ENCODE results near the gene TMEM130.
"Not testable (repeated sequence)": the region's sequence is repeated elsewhere in the genome, so short reads cannot be mapped to it uniquely, and the experiment has no call there.

Gene TMEM130

DNA sequence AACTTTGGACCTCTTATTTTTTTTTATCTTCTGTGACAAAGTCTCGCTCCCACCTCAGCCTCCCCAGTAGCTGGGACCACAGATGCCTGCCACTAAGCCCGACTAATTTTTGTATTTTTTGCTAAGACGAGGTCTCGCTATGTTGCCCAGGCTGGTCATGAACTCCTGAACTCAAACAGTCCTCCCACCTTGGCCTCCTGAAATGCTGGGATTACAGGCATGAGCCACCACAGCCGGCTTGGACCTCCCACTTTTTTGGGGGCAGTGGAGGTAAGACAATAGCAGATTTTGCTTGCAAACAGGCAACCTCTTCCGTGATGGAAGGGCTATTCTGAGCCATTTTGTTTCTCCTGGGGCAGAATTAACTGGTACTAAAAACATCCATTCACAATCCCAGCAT is 7.3 kb upstream of the TMEM130 start:
- no peak for DNase-seq

- DNase-seq: no peak
These were observed 5.7 kb upstream of the TMEM130 start for GRCh38 chr7:98875501-98875900.

DNA sequence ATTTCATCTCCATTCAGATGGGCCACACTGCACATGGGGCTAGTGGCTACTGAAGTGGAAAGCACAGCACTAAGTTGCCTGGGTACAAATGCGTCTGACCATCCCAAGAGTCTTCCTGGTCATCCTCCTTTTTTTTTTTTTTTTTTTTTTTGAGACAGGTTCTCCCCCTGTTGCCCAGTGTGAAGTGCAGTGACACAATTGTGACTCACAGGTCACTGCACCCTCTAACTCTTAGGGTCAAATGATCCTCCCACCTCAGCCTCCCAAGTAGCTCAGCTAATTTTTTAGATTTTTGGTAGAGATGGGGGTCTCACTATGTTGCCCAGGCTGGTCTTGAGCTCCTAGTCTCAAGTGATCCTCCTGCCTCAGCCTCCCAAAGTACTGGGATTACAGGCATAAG is 5.1 kb upstream of the TMEM130 start:
- DNase-seq: no peak

- not testable (repeated sequence) for DNase-seq
These were observed 3.8 kb upstream of the TMEM130 start for GRCh38 chr7:98873610-98874009.

DNA sequence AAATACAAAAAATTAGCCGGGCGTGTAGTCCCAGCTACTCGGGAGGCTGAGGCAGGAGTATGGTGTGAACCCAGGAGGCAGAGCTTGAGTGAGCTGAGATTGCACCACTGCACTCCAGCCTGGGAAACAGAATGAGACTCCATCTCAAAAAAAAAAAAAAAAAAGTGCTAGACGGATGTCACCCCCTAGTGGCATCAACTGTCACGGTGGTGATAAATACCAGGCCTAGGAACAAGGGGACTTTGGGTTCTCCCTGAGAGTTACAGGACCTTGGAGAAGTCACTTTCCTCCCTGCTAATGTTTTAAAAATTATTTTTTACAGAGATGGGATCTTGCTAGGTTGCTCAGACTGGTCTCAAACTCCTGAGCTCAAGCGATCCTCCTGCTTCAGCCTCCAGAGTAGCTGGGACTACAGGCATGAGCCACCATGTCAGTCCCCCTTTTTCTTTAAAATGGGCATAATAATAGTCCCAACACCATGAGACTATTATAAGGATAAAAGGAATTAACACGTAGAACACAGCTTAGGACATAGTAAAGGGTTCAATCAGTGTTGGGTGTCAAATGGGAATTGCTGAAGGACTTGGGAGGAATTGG is 2.6 kb upstream of the TMEM130 start:
- DNase-seq: no peak

DNA sequence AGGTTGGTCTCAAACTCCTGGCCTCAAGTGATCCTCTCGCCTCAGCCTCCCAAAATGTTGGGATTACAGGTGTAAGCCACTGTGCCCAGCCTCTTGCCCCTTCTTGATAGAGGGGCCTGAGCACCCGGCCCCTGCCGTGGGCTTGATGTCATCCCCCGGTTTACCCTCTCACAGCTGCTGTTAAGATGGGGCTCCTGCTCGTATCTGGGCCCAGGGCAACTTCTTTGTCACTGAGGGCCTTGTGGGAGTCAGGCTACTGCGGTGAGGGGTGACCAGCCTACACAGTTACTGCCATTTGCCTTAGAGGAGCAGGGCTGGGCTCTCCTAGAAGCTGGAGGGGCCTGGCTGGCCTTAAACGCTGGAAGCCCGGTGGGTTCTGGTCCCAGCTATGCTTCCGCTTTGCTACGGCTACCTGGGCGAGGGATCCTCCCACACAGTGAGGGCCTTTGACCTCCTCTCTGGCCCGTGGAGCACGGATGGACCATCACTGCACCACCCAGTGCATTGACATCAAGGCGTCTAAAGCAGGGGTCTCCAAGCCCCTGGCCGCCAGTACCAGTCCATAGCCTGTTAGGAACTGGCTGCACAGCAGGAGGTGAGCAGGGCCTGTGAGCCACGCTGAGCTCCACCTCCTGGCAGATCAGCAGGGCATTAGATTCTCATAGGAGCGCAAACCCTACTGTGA is 1.1 kb upstream of the TMEM130 start:
- DNase-seq: no peak

DNA sequence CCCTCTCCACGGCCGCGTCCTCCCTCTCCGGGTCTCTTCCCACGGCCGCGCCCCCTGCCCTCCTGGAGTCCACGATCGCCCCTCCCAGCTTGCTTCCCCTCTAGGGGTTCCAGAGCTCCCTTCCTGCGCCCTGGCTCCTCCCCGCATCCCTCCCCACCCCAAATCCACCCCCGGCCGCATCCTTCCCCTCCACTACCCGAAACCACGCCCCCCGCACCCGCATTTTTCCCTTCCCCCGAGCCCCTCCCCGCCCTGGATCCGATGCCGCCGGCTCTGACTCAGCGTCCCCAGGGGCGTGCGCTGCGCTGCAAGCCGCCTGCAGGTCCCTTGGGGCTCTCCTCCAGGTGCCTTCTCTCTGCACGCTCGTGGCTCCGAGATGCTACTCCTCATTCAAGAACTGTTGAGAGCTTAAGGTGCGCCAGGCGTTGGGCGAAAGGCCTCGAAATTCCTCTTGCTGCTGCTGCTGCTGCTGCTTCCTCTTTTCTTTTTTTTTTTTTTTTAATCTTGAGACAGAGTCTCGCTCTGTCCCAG is 372 bp upstream of the TMEM130 start:
- DNase-seq: peak; percentile 67

DNA sequence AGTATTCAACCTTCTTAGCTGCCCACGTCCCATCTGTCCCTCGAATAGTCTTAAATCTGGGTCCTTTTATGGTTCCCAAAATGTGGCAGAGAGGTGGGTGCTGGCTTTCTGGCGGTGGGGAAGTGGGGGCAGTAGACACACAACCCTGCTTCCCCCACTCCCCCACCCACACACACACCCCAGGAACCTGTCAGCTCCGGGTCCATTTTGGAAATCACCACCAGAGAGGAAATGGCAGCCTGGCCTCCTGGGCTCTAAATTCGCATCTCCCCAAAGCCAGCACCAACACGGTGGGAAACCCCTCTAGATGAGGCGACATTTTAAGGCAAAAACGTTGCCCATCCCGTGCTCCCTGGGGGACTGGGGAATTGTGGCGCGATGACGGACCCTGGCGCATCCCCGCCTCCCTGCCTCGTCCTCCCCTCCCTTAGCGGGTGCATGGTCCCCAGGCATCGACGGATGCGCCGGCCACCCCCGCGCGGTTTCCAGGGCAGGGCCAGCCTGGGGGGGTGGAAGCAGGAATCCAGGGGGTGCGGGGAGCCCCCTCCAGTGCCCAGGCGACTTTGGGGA is 702 bp downstream of the TMEM130 start:
- DNase-seq: no peak

GRCh38 chr7:98868450-98868849 is 1.4 kb downstream of the TMEM130 start:
- DNase-seq: no peak

- no peak for DNase-seq
These were observed 3.0 kb downstream of the TMEM130 start for GRCh38 chr7:98866765-98867164.

GRCh38 chr7:98866351-98866750 is 3.5 kb downstream of the TMEM130 start:
- DNase-seq: no peak

DNA sequence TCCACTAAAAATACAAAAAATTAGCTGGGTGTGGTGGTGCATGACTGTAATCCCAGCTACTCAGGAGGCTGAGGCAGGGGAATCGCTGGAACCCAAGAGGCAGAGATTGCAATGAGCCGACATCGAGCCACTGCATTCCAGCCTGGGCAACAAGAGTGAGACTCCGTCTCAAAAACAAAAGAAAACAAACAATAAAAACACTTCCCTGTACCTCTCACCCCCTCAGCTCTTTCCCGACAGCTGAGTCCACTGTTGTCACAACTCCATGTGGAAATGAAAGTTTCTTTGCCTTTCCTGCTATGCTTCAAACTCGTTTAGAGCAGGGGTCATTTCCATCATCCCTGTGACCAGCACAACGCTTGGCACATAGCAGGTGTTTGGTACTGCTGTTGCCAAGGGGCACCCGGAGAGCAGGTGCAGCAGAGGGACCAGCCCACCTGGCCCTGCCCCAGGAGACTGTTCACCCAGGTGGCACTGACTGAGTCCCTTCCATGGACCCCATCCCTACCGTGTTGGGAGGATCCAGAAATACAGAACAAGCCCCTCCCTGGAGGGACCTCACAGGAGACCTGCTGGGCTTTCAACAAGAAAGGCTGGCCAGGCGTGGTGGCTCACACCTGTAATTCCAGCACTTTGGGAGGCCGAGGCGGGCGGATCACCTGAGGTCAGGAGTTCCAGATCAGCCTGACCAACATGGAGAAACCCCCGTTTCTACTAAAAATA is 4.9 kb downstream of the TMEM130 start:
- DNase-seq: no peak

DNA sequence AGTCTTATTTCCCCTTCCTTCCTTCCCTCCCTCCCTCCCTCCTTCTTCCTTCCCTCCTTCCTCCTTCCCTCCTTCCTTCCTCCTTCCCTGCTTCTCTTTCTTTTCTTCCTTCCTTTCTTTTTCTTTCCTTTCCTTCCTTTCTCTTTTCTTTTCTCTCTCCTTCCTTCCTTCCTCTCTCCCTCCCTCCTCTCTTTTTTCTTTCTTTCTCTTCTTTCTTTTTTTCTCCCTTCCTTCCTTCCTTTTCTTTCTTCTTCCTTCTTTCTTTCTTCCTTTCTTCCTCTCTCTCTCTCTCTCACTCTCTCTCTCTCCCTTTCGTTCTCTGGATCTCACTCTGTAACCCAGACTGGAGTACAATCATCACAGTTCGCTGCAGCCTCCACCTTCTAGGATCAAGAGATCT is 6.2 kb downstream of the TMEM130 start:
- no peak for DNase-seq

- no peak for DNase-seq
These were observed 6.9 kb downstream of the TMEM130 start for GRCh38 chr7:98862716-98863420.

DNA sequence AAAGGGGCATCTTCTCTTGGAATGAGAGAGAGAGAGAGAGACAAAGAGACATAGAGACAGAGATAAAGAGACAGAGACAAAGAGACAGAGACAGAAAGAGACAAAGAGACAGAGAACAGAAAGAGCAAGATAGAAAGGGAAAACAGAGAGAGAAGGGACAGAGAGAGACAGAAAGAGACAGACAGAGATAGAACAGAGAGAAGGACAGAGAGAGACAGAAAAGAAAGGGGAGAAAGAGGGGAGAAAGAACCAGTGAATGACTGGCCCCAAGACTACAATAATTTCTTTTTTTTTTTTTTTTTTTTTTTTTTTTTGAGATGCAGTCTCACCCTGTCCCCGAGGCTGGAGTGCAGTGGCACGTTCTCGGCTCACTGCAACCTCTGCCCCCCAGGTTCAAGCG is 7.6 kb downstream of the TMEM130 start:
- no peak for DNase-seq

DNA sequence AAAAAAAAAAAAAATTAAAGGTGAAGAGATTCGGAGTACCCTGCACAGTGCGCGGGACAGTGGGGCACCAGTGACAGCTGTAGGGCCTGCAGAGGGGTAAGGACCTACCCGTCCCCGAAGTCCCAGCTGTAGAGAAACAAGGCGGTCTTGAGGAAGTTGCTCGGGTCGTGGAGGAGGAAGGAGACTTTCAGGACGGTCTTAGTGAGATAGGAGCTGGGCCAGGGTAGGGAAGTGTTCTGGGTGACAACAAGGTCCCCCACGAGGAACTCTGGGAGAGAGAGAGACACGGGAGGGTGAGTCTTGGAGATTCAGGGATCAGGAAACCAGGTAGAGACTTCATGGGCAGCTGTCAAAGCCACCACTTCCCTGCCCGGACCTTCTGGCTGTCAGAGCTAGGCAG is 9.7 kb downstream of the TMEM130 start:
- DNase-seq: no peak

DNA sequence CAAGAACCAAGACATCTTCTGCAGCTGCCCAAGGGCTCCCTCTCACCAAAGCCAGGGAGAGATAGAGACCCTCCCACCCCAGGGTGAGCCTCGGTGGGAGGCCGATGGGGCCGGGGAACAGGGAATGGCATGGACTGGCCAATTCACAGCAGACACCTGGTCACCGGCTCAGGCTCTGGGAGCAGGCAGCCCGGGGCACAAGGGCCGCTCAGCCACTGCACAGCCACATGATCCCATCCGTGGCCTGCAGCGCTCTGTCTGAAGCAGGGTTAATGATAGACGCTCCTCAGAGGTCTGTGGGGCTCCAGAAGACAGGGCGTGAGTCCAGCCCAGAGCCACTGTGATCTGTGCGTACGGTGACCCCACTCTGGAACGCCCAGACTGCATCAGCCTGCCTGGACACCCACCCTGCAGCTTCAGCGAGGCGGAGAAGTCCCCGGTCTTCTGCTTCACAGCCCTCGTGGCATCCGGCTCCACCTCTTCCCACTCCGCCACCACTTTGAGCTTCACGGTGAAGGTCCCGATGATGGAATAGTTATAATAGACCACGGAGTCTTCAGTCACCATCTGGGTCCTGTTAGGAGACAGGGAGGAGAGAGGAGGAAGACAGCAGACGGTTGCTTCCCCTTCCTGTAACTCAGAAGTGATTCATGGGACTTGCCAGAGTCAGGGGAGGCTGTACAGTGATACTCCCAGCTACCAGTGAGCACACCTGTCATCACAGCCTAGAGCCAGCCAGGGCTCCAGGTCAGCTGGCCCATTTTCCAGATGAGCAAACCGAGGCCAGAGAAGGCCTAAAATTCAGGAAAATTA is 14.0 kb downstream of the TMEM130 start:
- no peak for DNase-seq

GRCh38 chr7:98852826-98853225 is 17.0 kb downstream of the TMEM130 start:
- DNase-seq: no peak

GRCh38 chr7:98848918-98849317 is 20.9 kb downstream of the TMEM130 start:
- no peak for DNase-seq

GRCh38 chr7:98842552-98842951 is 27.3 kb downstream of the TMEM130 start:
- not testable (repeated sequence) for DNase-seq

- peak; percentile 57 for DNase-seq
These were observed 28.4 kb downstream of the TMEM130 start for GRCh38 chr7:98841179-98841997.

All from right hindlimb (tissue), 1 donor.